PC-3 (cell line): ENCODE measurements around the gene PWP1. TPM values are rescaled to one million over a fixed set of nuclear protein-coding genes. Genes with fewer than 3 reads are reported as not detected.

Experiments
- ATAC-seq: fragments of 200-7000 bp; cut with Tn5 transposase; 2 replicates; pipeline ENCODE4 v1.9.1; 2020; ENCODE audit warnings: mild to moderate bottlenecking, moderate library complexity
- Bru-seq: library from RNA; stranded (reverse); fragments of 400-500 nt; gene quantifications from one replicate; lab custom pipeline; 2021; lab: Mats Ljungman, UMichigan
- BruChase-seq, 2 experiments: library from RNA; stranded (reverse); fragments of 400-500 nt; gene quantifications; one replicate each; lab custom pipeline; 2021; lab: Mats Ljungman, UMichigan
- BruUV-seq: library from RNA; stranded (reverse); fragments of 400-500 nt; replicated peaks from 2 replicates; lab custom pipeline; 2021; lab: Mats Ljungman, UMichigan
- CTCF ChIA-PET: fragments of 300-600 bp; sonication (Branson Sonifier 250); formaldehyde crosslinking; loops from one replicate; lab custom pipeline; 2022; ENCODE audit warnings: antibody characterized with exemption; lab: Charles Lee
- POLR2A ChIA-PET: fragments of 300-600 bp; sonication (Branson Sonifier 250); formaldehyde crosslinking; loops from one replicate; lab custom pipeline; 2022; ENCODE audit warnings: antibody characterized with exemption; ENCODE audit not compliant: unreplicated experiment; lab: Charles Lee
- DNase-seq: peaks from one replicate; pipeline ENCODE4 v3.0.0-alpha.2; 2015
- H2AFZ ChIP-seq: fragments of 300-600 bp; sonication (generic); 2 replicates; pipeline ENCODE4 v1.6.0; 2016; ENCODE audit warnings: antibody characterized with exemption, low read length
- H3F3A ChIP-seq: fragments of 300-600 bp; sonication (generic); one replicate; pipeline ENCODE4 v1.6.0; 2017; ENCODE audit warnings: antibody characterized with exemption, low read length, control low read depth, mild to moderate bottlenecking; ENCODE audit not compliant: unreplicated experiment
- H3K27ac ChIP-seq: fragments of 300-600 bp; sonication (generic); 2 replicates; pipeline ENCODE4 v1.5.1; 2016; ENCODE audit warnings: mild to moderate bottlenecking, low read length
- H3K27me3 ChIP-seq: fragments of 300-600 bp; sonication (generic); 2 replicates; pipeline ENCODE4 v1.6.1; 2016; ENCODE audit warnings: low read length, mixed read lengths
- H3K36me3 ChIP-seq: fragments of 300-600 bp; sonication (generic); 2 replicates; pipeline ENCODE4 v1.6.1; 2016; ENCODE audit warnings: low read depth, mixed run types, low read length, mixed read lengths
- H3K4me1 ChIP-seq: fragments of 300-600 bp; sonication (generic); 2 replicates; pipeline ENCODE4 v1.5.1; 2016; ENCODE audit warnings: low read length; ENCODE audit not compliant: insufficient read depth
- H3K4me2 ChIP-seq: fragments of 300-600 bp; sonication (generic); 2 replicates; pipeline ENCODE4 v1.6.0; 2016; ENCODE audit warnings: low read length
- H3K4me3 ChIP-seq: fragments of 300-600 bp; sonication (generic); 2 replicates; pipeline ENCODE4 v1.5.1; 2016; ENCODE audit warnings: mild to moderate bottlenecking, low read length, mixed read lengths
- H3K79me2 ChIP-seq: fragments of 300-600 bp; sonication (generic); 2 replicates; pipeline ENCODE4 v1.6.1; 2017; ENCODE audit warnings: low read length, mixed read lengths
- H3K9ac ChIP-seq: fragments of 300-600 bp; sonication (generic); 2 replicates; pipeline ENCODE4 v1.6.0; 2016; ENCODE audit warnings: mild to moderate bottlenecking, low read length
- H3K9me2 ChIP-seq: fragments of 300-600 bp; sonication (generic); replicated peaks from 2 replicates; pipeline ENCODE4 v1.6.1; 2016; ENCODE audit warnings: mixed run types, low read length, mixed read lengths
- H3K9me3 ChIP-seq: fragments of 300-600 bp; sonication (generic); 2 replicates; pipeline ENCODE4 v1.6.1; 2016; ENCODE audit warnings: low read length, mixed read lengths
- H4K20me1 ChIP-seq: fragments of 300-600 bp; sonication (generic); 2 replicates; pipeline ENCODE4 v1.6.1; 2016; ENCODE audit warnings: low read length, mixed read lengths
- CTCF ChIP-seq: fragments of 300-600 bp; sonication (generic); conservative IDR thresholded peaks from 2 replicates; pipeline ENCODE4 v1.5.1; 2017; ENCODE audit warnings: antibody characterized with exemption, low read depth, mild to moderate bottlenecking, low read length
- EZH2 ChIP-seq: fragments of 300-600 bp; sonication (generic); IDR thresholded peaks from one replicate; pipeline ENCODE4 v1.6.1; 2017; ENCODE audit warnings: antibody characterized with exemption, mild to moderate bottlenecking, low read length; ENCODE audit not compliant: unreplicated experiment
- EZH2phosphoT487 ChIP-seq: fragments of 300-600 bp; sonication (generic); IDR thresholded peaks from 2 replicates; pipeline ENCODE4 v1.6.1; 2018; ENCODE audit warnings: mild to moderate bottlenecking, antibody characterized with exemption, low read length, borderline replicate concordance
- intact Hi-C: fragments of 100-400 bp; cut with micrococcal nuclease; formaldehyde crosslinking; loops from 2 replicates; pipeline ENCODE4 v1.9.0; 2023
- long read RNA-seq: library from polyadenylated mRNA; unstranded; transcript quantifications from one replicate; pipeline ENCODE4 v2.0.0, GENCODE V29; 2021; ENCODE audit not compliant: unreplicated experiment
- total RNA-seq: library from RNA; depleted of rRNA; stranded (reverse); fragments of >200 nt; gene quantifications from 2 replicates; pipeline ENCODE4 v1.2.3, GENCODE V29; 2014; rRNA removed

Gene PWP1
- total RNA-seq (85.8 and 189 TPM in 2 replicates), Bru-seq, nascent RNA (percentile 92 among the genes with signal in this experiment), BruChase-seq, experiment 1, labeled RNA remaining after a 6-hour chase (percentile 88 among the genes with signal in this experiment), BruChase-seq, experiment 2, labeled RNA remaining after a 2-hour chase (percentile 92 among the genes with signal in this experiment)
- long read RNA-seq, transcript PWP1-201 (15 exons, 2,621 nt) = major isoform, 121 of 156 reads
- long read RNA-seq, partial matches to known transcripts = 23 of 156 reads
- long read RNA-seq, other reads (novel, unspliced or antisense) = 12 of 156 reads

DNA sequence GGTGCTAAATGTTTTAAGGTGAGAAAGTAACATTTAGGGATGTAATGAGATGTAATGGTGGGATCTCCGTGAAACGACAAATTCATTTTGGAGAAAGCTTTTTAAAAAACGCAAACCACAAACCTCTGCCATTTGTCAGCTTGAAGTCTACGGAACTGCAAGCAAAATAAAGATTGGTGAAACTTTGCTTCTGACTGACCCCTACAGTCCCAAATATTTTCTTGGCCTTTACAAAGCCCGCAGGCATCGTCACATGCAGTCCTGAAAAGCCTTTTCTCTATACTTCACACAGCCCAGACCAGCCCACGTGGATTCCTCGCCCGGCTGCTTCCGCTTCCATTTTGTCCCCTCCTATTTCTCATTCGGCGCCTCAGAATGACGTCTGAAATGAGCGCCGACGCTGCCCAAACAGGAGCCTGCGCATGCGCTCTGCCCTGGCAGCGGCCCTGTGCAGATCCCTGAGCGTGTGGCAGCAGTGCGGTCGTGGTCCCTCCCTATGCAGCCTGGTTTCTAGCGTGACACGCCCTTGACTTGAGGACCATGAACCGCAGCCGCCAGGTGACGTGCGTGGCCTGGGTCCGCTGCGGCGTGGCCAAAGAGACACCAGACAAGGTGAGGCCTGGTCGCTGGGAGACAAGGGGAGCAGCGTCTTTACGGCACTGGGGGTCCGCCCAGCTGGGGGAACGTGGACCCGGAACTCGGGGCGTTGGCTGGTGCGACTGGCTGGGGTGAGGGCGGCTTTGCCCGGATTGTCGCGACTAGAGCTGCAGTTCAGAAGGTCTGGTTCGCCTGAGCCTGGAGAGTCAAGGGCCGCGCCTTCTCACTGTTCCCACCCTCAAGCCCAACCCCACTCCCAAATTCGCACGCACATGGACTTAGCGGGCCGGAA, at the start of gene PWP1:
Gene PWP1 (plus strand): TSS at position 440 of the 889 bp plus-strand sequence. CDS start 101 bp downstream, at position 541.
- no peaks in the 10 kb centered on the region for H3K27me3 ChIP-seq
- TSS peak; percentile 79 for BruUV-seq

DNA sequence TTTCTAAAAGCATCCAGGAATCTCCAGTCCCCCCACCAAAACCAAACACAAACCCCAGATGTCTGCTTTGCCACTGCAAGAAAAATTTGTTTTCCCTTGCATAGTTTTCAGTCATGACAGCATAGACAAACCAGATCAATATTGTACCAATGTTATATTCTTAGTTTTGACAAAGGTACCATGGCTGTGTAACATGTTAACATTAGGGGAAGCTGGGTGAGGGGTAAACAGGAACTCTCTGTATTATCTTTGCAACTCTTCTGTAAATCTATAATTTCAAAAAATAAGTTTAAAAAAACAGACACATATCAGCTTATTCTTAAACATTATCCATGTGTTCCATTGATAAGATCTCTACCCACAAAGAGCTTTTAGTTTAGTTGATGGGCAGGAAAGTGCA, 44.4 kb upstream of the PWP1 start:
- Histone ChIP-seq H3K9ac (no peak overlapping the region), H3K9me2 (no peaks in the 10 kb centered on the region), H3K4me2 (no peak overlapping the region), H3K79me2 (no peaks in the 10 kb centered on the region), H4K20me1 (no peaks in the 10 kb centered on the region), H3F3A (no peaks in the 10 kb centered on the region), H3K36me3 (no peaks in the 10 kb centered on the region), H3K4me1 (no peaks in the 10 kb centered on the region), H3K27ac (no peak overlapping the region), H3K4me3 (no peak overlapping the region), H2AFZ (no peak overlapping the region), H3K9me3 (no peaks in the 10 kb centered on the region), H3K27me3 (no peaks in the 10 kb centered on the region)
- POLR2A ChIA-PET = no interaction called here
- TF ChIP-seq EZH2 = no peak
- ATAC-seq = no peak
- no peak for DNase-seq
- intact Hi-C loops = no loop called here
- BruUV-seq = no TSS peak
- CTCF ChIA-PET = no interaction called here

More for the DNA sequence above, at the start of gene PWP1:
- Histone ChIP-seq H4K20me1 (no peaks in the 10 kb centered on the region), H3K79me2 (peaks cover 31% of the 10 kb centered on the region), H3K4me3 (peak within 1 kb of the TSS; percentile 92), H3K36me3 (peaks cover 22% of the 10 kb centered on the region), H3K9me2 (no peaks in the 10 kb centered on the region), H2AFZ (peak within 1 kb of the TSS; percentile 74), H3K4me2 (peak within 1 kb of the TSS; percentile 96), H3K9me3 (no peaks in the 10 kb centered on the region), H3K27ac (peak within 1 kb of the TSS; percentile 66), H3K9ac (peak within 1 kb of the TSS; percentile 94), H3K4me1 (peaks cover 24% of the 10 kb centered on the region), H3F3A (peaks cover 6% of the 10 kb centered on the region)
- peak; percentile 98 for DNase-seq
- peak; percentile 83 for ATAC-seq
- ChIA-PET POLR2A (no interaction called here), CTCF (interaction anchor here (0.7 kb wide), 1 partner anchor 200 kb away, joined by 5 read pairs; no protein-coding TSS in a partner anchor)
- intact Hi-C loops = loop anchor here (1.0 to 10.0 kb wide), 3 partner anchors 64 to 829 kb away; partner anchors contain the start of gene FICD
- TF ChIP-seq CTCF (no peak), EZH2 (no peak), EZH2phosphoT487 (no peak)

GRCh38 chr12:107642240-107642639, 43.4 kb upstream of the PWP1 start:
- Histone ChIP-seq H3K36me3 (no peaks in the 10 kb centered on the region), H3K9me2 (no peaks in the 10 kb centered on the region), H3K4me2 (no peak overlapping the region), H3K27ac (no peak overlapping the region), H3K9me3 (no peaks in the 10 kb centered on the region), H3K79me2 (no peaks in the 10 kb centered on the region), H3K4me3 (no peak overlapping the region), H3K27me3 (no peaks in the 10 kb centered on the region), H3K9ac (no peak overlapping the region), H3K4me1 (no peaks in the 10 kb centered on the region), H3F3A (no peaks in the 10 kb centered on the region), H2AFZ (no peak overlapping the region), H4K20me1 (no peaks in the 10 kb centered on the region)
- TF ChIP-seq EZH2phosphoT487 = no peak
- no peak for TF ChIP-seq CTCF
- TF ChIP-seq EZH2 = no peak
- ATAC-seq = no peak
- no TSS peak for BruUV-seq
- CTCF ChIA-PET = no interaction called here
- POLR2A ChIA-PET = no interaction called here
- DNase-seq = no peak
- intact Hi-C loops = no loop called here
